GM19193 (cell line): Measurements from ENCODE around the gene AIDA.

Experiments used
- POLR2A ChIP-seq: IDR thresholded peaks from 4 replicates; pipeline ENCODE4 v1.6.1; 2011; ENCODE audit not compliant: insufficient read depth, insufficient read length; ENCODE audit errors: extremely low read depth

The AIDA gene

DNA sequence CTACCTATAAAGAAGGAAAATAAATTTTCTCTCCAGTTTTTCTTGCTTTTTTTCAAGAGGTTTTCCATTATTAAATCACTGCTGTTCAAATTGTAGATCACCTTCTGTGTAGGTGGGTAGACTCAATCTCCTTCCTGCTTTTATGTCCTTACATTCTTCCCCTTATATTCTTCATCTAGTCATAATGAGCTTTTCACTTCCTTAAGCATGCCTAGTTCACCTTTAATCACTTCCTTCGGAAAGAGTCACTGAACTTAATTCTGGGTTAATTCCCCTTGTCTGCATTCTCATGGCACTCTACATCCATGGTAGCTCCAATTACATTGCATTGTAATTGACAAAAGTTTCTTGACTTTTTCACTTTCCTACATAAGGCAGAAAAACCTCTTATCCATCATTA lies 18.6 kb upstream of the AIDA start:
- TF ChIP-seq POLR2A: no peak

DNA sequence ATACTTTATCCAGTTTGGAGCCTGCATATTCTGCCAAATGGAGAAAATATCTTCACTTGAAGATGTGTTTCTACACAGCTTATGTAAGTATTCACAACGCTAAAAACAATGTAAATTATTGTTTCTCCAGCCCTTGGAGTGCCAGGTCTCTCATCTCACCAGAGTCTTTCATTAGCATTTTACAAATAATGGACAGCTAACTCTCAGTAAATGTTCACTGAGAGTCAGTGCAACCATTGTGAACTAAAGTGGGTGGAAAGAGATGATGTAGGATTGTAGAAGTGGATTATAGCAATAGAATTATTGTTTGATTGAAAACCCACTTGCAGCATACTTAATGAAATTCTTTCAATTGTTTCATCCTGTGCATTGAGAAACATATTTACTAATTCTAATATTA lies 16.5 kb upstream of the AIDA start:
- TF ChIP-seq POLR2A: no peak

DNA sequence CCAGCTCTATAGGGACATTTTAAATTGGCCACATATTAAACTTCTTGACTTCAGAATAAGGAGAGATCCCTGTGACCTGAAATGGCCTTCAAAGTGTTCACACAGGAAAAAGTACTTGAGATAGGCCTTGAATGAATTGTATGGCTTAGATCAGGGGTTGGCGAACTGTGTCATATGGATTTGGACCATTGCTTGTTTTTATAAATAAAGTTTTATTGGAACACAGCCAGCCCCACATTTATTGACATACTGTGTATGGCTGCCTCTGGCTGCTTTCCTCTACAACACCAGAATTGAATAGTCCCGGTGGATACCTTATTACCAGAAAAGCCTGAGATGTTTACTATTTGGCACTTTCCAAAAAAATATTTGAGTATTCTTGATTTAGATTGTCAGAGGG lies 4.1 kb upstream of the AIDA start:
- TF ChIP-seq POLR2A: no peak

DNA sequence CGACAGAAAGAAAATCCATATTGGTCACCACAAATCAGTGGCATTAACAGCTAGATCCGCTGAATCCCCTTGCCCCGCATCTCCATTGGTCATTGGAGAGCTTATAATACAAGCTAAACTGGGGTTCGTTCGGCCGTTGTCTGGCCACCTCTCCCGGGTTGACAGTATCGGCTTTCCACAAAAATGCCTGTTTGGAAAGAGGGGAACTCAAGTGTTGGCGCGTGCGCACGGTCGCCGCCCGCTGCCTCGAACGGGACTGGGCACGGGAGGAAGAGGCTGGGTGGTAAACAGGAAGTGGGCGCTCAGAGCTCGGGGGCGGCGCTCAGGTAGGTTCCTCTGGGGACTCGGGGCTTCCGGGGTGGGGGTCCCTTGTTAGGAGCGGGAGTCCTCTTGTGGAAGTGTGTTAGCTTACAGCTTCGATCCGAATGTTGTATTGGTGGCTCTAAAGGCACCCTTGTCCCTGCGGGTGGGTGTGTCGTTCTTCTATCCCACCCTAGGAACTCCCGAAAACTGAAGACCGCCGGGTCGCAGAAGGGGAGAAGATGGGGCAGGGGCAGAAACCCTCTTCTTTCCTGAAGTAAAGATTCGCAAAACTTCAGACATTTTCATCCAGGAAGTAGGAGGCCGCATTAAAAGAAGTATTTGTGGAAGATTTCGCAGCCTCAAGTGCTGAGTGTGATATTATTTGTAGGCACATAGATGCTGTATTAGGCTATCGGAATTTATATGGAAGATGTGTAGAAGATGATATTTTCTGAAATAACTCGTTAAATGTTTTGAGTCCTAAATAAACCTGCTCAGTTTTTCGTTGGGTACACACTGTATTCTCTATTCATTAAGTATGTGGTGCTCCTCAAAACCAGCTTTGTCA lies 1.0 kb upstream of the AIDA start:
- TF ChIP-seq POLR2A: peak; percentile 57

DNA sequence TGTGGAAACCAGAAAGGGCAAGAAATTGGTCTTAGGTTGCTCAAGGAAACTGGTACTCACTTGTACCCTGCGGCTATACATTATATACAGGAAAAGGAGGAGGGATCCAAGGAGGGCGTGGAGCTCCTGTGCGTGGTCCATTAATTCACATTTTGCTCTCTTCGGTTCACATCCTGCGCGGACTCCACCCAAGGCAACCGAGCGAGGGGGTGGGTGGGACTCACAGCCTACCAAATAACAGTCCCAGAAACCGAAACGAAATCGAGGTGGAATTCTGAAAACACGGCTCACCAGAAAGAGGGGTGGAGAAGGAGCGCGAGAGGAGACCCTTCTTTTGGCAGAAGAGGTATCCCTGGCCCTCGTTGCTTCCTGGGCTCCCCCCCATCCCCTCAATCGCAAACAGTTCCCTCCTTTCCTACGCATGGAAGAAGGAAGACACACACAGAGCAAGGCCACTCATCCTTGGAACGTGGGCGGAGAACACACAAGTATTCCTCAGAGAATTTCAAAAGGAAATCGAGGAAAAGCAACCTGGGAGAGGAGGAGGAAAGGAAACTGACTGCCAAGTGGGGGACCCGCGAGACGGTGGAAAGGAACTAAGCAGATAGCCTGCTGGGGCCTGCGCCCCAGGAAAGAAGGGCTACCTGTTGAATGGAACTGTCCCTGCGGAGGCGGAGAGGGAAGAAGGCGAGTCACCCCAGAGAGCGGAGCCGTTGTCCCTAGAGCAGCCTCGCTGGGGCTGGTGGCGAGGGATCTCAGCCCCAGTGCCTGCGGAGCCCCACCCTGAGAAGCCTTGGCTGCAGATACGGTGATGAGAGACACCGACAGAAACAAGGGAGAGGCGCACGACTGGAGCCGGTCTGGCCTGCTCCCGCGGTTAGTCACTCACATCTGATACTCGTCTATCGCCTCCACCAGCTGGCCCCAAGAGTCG lies 705 bp downstream of the AIDA start:
- TF ChIP-seq POLR2A: no peak

DNA sequence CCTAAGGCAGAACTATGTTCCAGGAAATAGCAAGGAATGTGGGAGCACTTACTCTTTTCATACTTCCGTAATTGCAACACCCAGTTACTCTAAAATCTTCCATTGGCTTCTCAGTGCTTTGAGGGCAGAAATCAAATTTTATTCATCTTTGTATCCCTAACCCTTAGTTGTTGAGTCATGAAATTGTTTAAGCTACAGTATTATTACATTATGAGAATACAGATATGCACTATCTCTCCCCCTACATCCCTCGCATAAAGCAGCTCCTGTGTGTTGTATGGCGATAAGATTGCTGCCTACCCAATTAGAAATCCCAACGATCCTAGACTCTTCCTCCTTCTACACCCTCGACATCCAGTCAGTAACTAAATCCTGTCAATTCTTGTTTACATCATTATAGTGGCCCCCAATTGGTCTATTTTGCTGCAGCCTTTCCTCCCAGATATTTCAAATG lies 2.6 kb downstream of the AIDA start:
- TF ChIP-seq POLR2A: no peak

DNA sequence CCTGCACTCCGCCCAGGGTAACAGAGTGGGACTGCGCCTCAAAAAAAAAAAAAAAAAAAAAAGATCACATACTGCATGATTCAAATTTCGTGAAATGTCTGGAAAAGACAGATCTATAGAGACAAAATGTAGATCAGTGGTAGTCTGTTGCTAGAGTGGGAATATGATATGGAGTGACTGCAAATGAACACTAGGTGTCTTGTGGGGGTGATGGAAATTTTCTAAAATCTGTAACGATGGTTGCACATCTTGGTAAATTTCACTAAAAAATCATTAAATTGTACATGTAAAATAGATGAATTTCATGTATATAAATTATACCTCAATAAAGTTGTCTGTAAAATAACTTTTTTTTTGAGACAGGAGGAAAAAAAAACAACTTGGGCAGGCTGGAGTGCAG lies 5.5 kb downstream of the AIDA start:
- no peak for TF ChIP-seq POLR2A

DNA sequence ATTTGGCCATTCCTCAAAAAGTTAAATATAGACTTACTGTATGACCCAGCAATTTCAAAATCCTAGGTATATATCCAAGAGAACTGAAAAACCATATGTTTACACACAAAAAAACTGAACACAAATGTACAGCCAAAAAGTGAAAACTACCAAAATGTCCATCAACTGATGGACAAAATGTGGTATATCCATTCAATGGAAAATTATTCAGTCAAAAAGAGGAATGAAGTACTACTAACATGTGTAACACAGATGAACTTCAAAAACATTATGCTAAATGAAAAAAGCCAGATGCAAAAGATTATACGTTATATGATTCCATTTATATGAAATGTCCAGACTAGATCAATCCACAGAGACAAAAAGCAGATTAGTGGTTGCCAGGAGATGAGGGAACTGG lies 8.0 kb downstream of the AIDA start:
- no peak for TF ChIP-seq POLR2A

DNA sequence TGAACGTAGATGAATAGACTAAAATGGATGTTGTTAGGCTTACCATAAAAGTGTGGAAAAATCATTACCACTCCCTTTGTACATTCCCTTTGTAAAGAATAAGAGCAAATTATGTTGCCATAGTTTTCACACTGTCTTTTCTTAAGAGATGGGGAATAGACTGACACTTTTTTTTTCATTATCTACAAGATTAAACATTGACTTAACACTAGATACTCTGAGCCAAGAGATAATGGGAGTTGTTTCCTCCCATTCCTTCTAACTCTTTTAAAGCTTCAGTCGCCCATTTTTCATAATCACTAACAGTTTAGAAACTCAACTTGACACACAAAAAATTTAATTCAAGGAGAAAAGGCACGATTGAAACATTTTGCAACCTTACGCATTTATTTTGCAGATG lies 10.1 kb downstream of the AIDA start:
- no peak for TF ChIP-seq POLR2A

DNA sequence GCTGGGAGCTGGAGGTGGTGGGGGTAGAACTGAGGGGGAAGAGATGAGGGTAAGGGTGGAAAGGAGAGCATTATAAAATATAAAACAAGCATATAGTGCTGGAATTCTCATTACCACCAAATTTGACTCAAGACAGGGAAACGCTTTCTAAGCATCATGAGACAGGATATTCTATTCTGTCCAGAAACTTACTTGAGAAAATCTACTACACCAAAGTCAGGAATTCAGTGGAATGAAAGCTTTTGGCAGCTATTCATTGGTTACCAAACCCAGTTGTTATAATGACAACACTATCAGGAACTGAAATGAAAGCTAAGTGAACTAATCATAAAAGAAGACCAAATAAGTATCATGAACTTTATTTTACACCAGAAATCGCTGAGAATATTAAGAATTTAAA lies 14.5 kb downstream of the AIDA start:
- TF ChIP-seq POLR2A: no peak

DNA sequence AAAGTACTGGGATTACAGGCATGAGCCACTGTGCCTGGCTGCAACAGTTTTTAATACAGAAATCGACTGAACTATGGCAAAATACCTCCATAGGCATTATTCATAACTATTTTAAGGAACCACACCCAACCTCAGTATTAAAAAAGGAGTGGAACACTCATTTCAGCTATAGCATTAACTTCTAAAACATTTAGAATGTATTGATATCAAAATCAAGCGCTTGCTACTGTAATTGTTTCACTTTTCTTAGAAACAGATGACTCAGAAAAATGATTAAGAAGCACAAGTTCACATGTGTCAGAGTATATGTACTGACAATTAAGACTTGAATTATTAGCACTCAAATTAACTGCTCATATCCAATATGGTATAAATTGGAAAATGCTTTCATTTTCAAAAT lies 15.1 kb downstream of the AIDA start:
- no peak for TF ChIP-seq POLR2A

DNA sequence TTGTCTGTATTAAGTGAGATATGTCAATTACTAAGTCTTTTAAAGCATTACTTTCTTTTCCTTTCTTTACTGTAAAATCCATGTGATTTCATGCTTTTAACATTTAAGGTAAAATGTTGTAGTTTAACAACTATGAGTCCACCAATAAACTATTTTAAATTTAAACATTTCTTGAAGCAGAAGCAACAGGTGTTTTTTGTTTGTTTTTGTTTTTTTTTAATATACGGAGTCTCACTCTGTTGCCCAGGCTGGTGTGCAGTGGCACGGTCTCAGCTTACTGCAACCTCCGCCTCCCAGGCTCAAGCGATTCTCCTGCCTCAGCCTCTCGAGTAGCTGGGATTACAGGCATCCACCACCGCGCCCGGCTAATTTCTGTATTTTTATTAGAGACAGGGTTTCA lies 15.6 kb downstream of the AIDA start:
- TF ChIP-seq POLR2A: no peak

DNA sequence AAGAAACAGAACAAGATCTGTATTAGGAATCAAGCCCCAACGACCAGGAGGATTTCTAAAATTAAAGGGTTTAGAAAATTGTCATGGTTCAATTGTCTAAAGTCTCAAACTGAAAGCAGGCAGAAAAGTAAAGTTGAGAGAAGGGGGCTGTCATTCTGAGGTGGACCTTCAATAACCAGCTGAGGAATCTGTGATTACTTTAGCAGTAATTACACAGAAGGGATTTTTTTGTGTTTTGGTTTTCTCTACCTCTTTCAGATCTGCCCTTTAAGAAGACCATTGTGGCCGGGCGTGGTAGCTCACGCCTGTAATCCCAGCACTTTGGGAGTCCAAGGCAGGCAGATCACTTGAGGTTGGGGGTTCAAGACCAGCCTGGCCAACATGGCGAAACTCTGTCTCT lies 17.4 kb downstream of the AIDA start:
- TF ChIP-seq POLR2A: no peak

DNA sequence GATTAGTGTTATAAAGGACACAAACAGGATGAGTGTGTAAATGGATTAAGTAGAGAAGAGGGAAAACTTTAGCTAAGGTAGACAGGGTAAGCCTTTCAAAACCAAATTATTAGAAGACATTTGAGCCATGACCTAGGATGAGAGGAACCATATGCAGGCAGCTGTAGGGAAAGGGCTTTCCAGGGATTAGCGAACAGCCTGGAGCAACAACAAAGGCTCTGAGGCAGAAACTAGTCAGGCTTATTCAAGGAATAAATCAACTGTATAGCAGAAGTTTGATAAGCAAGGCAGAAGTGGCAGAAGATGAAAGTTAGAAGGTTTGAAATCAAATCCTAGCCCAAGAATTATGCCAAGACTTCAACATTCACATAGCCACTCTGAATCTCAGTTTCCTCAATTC lies 21.3 kb downstream of the AIDA start:
- TF ChIP-seq POLR2A: no peak

DNA sequence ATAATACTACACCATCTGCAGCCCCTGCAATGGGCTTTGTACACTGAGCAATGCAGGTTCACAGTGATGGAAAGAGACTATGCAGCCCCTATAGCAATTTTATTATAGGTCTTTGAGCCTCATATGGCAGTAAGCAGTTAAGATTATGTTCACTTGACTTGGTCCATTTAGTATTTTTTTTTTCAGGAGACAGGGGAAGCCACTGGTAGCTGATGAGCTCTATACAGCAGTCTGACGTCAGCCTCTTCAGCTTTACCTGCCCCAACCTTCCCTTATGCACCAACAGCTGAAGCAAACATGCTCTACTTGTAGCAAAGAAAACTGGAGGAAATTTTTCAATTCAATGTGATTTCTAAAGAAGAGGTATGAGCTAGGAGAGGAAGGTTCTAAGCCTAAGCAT lies 32.2 kb downstream of the AIDA start:
- no peak for TF ChIP-seq POLR2A

DNA sequence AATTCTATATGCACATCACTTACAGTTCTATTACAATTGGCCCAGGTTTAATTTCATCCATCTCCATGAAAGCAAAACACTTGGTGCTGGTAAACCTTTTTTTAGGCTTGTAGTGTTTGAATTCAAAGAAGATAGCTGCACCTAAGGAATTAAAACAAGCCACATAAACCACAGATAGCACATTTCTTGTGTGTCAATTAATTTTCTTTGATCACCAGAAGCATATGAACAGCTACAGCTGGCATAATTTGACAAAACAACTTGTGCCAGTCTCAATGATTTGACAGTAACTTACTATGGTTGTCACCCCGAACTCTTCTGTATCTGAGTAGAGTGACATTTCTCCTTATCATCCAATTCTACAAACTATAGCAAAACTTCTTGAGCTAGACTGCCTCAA lies 42.2 kb downstream of the AIDA start:
- TF ChIP-seq POLR2A: no peak
